HepG2 (cell line): ENCODE data around the gene FAM124B. TPM values are rescaled to one million over a fixed set of nuclear protein-coding genes. Genes with fewer than 3 reads are reported as not detected.

Source experiments
- ATAC-seq: fragments of 200-7000 bp; cut with Tn5 transposase; 3 replicates; pipeline ENCODE4 v1.9.1; 2020; ENCODE audit warnings: mild to moderate bottlenecking, moderate library complexity
- BruUV-seq: library from RNA; stranded (reverse); fragments of 400-500 nt; replicated peaks from 2 replicates; lab custom pipeline; 2021; lab: Mats Ljungman, UMichigan
- CTCF ChIA-PET: fragments of 300-600 bp; formaldehyde crosslinking; extraction: SDS; loops from one replicate; lab custom pipeline; 2021; ENCODE audit warnings: low total read pairs, inconsistent platforms, low intra/inter-chr PET ratio; lab: Yijun Ruan, JAX
- POLR2A ChIA-PET: fragments of 350-600 bp; sonication (Branson Sonifier 250); formaldehyde crosslinking; loops from one replicate; lab custom pipeline; 2020; ENCODE audit warnings: antibody characterized with exemption, inconsistent platforms; lab: Yijun Ruan, JAX
- DNase-seq: peaks from one replicate; pipeline ENCODE4 v3.0.0-alpha.2; 2015; ENCODE audit warnings: low spot score
- FAIRE-seq: peaks from 3 replicates; lab custom pipeline; 2011; peaks lifted over from hg19 to GRCh38; lab: Jason Lieb, UNC
- H2AFZ ChIP-seq: one replicate; pipeline ENCODE4 v1.6.1; 2011; ENCODE audit warnings: low read length, inconsistent platforms
- H3K27ac ChIP-seq: fragments of 300-600 bp; 3 replicates; pipeline ENCODE4 v1.8.0; 2011; ENCODE audit warnings: mixed run types, mild to moderate bottlenecking, mixed read lengths, low read length, inconsistent platforms; ENCODE audit not compliant: insufficient read depth; ENCODE audit errors: extremely low read length
- H3K27me3 ChIP-seq, 2 experiments: fragments of 200-600 bp in 1 of 2; 2 replicates in 1 of 2; 3 replicates in 1 of 2; pipeline versions ENCODE4 v1.6.0 to v1.8.0; 2011; ENCODE audit warnings: low read length in 2 of 2, mild to moderate bottlenecking in 2 of 2, moderate library complexity in 2 of 2, inconsistent platforms in 1 of 2; ENCODE audit not compliant: insufficient read depth in 2 of 2, control insufficient read depth in 1 of 2
- H3K36me3 ChIP-seq, 2 experiments: fragments of 200-600 bp in 1 of 2; replicated peaks in 1 of 2; 2 replicates in 1 of 2; 3 replicates in 1 of 2; pipeline versions ENCODE4 v1.5.1 to v1.8.0; 2011; ENCODE audit warnings: low read length in 2 of 2, inconsistent platforms in 1 of 2; ENCODE audit not compliant: insufficient read depth in 2 of 2, control insufficient read depth in 1 of 2
- H3K4me1 ChIP-seq: 2 replicates; pipeline ENCODE4 v1.5.1; 2012; ENCODE audit warnings: low read length, inconsistent platforms; ENCODE audit not compliant: insufficient read depth
- H3K4me2 ChIP-seq: 2 replicates; pipeline ENCODE4 v1.6.0; 2011; ENCODE audit warnings: low read depth, low read length, inconsistent platforms
- H3K4me3 ChIP-seq, 3 experiments: fragments of 200-600 bp in 1 of 3; sonication (generic), shearing (Covaris generic) in 1 of 3; replicated peaks in 1 of 3; 2 replicates each; pipeline ENCODE4 v1.5.1; 2011 to 2016; ENCODE audit warnings: low read length in 3 of 3, inconsistent platforms in 2 of 3, low read depth in 2 of 3, mild to moderate bottlenecking in 2 of 3, control low read depth in 1 of 3, mixed read lengths in 1 of 3; ENCODE audit not compliant: insufficient read depth in 1 of 3
- H3K79me2 ChIP-seq: one replicate; pipeline ENCODE4 v1.6.1; 2011; ENCODE audit warnings: low read length, inconsistent platforms; ENCODE audit not compliant: insufficient read depth
- H3K9ac ChIP-seq: 2 replicates; pipeline ENCODE4 v1.6.0; 2011; ENCODE audit warnings: mild to moderate bottlenecking, low read depth, low read length, inconsistent platforms; ENCODE audit not compliant: insufficient read depth
- H3K9me3 ChIP-seq: 2 replicates; pipeline ENCODE4 v1.5.1; 2012; ENCODE audit warnings: mild to moderate bottlenecking, low read length
- H4K20me1 ChIP-seq: 2 replicates; pipeline ENCODE4 v1.6.0; 2011; ENCODE audit warnings: inconsistent platforms, mild to moderate bottlenecking, low read length, moderate library complexity; ENCODE audit not compliant: insufficient read depth
- ATF4 ChIP-seq, 2 experiments: fragments of 450-650 bp in 1 of 2; sonication (generic) in 1 of 2; formaldehyde crosslinking; IDR thresholded peaks; 2 replicates each; pipeline versions ENCODE4 v1.5.0 to v1.8.0; 2020 to 2022; ENCODE audit warnings: mild to moderate bottlenecking in 1 of 2, missing genetic modification reagents in 1 of 2
- DNMT1 ChIP-seq: sonication (generic); formaldehyde crosslinking; IDR thresholded peaks from 2 replicates; pipeline ENCODE4 v1.5.1; 2020; ENCODE audit warnings: mild to moderate bottlenecking, missing genetic modification reagents
- ETV6 ChIP-seq: sonication (generic); formaldehyde crosslinking; conservative IDR thresholded peaks from 2 replicates; pipeline ENCODE4 v1.4.0; 2020; ENCODE audit warnings: missing genetic modification reagents
- HOXA9 ChIP-seq: sonication (generic); formaldehyde crosslinking; IDR thresholded peaks from 2 replicates; pipeline ENCODE4 v1.8.1; 2022; ENCODE audit warnings: missing genetic modification reagents, mild to moderate bottlenecking, moderate library complexity, borderline replicate concordance
- MAF1 ChIP-seq: sonication (generic); formaldehyde crosslinking; IDR thresholded peaks from 2 replicates; pipeline ENCODE4 v1.5.0; 2020; ENCODE audit warnings: missing genetic modification reagents, borderline replicate concordance
- RBAK ChIP-seq: sonication (generic); formaldehyde crosslinking; IDR thresholded peaks from 2 replicates; pipeline ENCODE4 v1.5.1; 2020; ENCODE audit warnings: mild to moderate bottlenecking, missing genetic modification reagents
- STAG1 ChIP-seq: sonication (generic); formaldehyde crosslinking; IDR thresholded peaks from 2 replicates; pipeline ENCODE4 v1.4.0; 2020; ENCODE audit warnings: missing genetic modification reagents
- TFDP2 ChIP-seq: sonication (generic); formaldehyde crosslinking; IDR thresholded peaks from 2 replicates; pipeline ENCODE4 v1.4.0; 2020; ENCODE audit warnings: missing genetic modification reagents
- THAP11 ChIP-seq: IDR thresholded peaks from 2 replicates; pipeline ENCODE4 v1.6.1; 2016; ENCODE audit warnings: missing biosample characterization, missing genetic modification reagents
- ZBTB1 ChIP-seq: sonication (generic); formaldehyde crosslinking; IDR thresholded peaks from 2 replicates; pipeline ENCODE4 v1.4.0; 2020; ENCODE audit warnings: missing genetic modification reagents, borderline replicate concordance
- ZBTB21 ChIP-seq: sonication (generic); formaldehyde crosslinking; IDR thresholded peaks from 2 replicates; pipeline ENCODE4 v1.4.0; 2020; ENCODE audit warnings: missing genetic modification reagents
- ZFYVE20 ChIP-seq: sonication (generic); formaldehyde crosslinking; IDR thresholded peaks from 2 replicates; pipeline ENCODE4 v1.8.0; 2023; ENCODE audit warnings: low read depth, mild to moderate bottlenecking, moderate library complexity, missing genetic modification reagents, borderline replicate concordance
- ZNF564 ChIP-seq: sonication (generic); formaldehyde crosslinking; IDR thresholded peaks from 2 replicates; pipeline ENCODE4 v1.8.1; 2023; ENCODE audit warnings: mild to moderate bottlenecking, missing genetic modification reagents
- ZNF577 ChIP-seq: sonication (generic); formaldehyde crosslinking; IDR thresholded peaks from 2 replicates; pipeline ENCODE4 v1.4.0; 2020; ENCODE audit warnings: mild to moderate bottlenecking, low read depth, missing genetic modification reagents, borderline replicate concordance
- WGBS: methylation state at CpG from one replicate; pipeline ENCODE4 v1.1.6; 2017; ENCODE audit warnings: low lambda C conversion rate; 5-methylcytosine and 5-hydroxymethylcytosine counted together
- in situ Hi-C: cut with HindIII; loops from 2 replicates; pipeline ENCODE4 v1.10.0; 2017; ENCODE audit warnings: low pct_unique_long_range_greater_than_20kb; ENCODE audit not compliant: extremely low pct_ligation_motif_present
- intact Hi-C: fragments of 100-400 bp; cut with micrococcal nuclease; formaldehyde crosslinking; loops from one replicate; pipeline ENCODE4 v1.10.0; 2022; ENCODE audit not compliant: unreplicated experiment
- polyA plus RNA-seq, 8 experiments: library from polyadenylated mRNA; depleted of rRNA in 3 of 8; stranded (reverse) in 7 of 8; unstranded in 1 of 8; fragments of >200 nt; fragmentation: Illumina TruSeq in 4 of 8; extraction: Trizol in 4 of 8; gene quantifications; 2 replicates each; pipeline versions ENCODE4 v1.2.1 to v1.2.3, GENCODE V29; 2011 to 2016; ENCODE audit warnings: low read depth in 4 of 8, missing spikeins in 1 of 8, mixed read lengths in 1 of 8; ENCODE audit not compliant: insufficient read depth in 1 of 8
- total RNA-seq, 5 experiments: library from RNA; depleted of rRNA; stranded (reverse); fragments of >200 nt; fragmentation: Illumina TruSeq; extraction: Trizol; gene quantifications; 2 replicates each; pipeline ENCODE4 v1.2.3, GENCODE V29; 2016; ENCODE audit warnings: low read depth in 1 of 5
- TF ChIP-seq, protein P1 (sequence below): sonication (generic); formaldehyde crosslinking; IDR thresholded peaks from 2 replicates; pipeline ENCODE4 v1.5.0; 2020; ENCODE audit warnings: missing genetic modification reagents, mild to moderate bottlenecking, borderline replicate concordance
- TF ChIP-seq, protein P2 (sequence below): sonication (generic); formaldehyde crosslinking; IDR thresholded peaks from 2 replicates; pipeline ENCODE4; 2020; ENCODE audit warnings: missing genetic modification reagents, mild to moderate bottlenecking, borderline replicate concordance

Gene FAM124B
- total and polyA plus RNA-seq, 2 of the 13 experiments (the other 11 are each of a cell fraction or from before 2014, with no cell fraction given), result not detected

DNA sequence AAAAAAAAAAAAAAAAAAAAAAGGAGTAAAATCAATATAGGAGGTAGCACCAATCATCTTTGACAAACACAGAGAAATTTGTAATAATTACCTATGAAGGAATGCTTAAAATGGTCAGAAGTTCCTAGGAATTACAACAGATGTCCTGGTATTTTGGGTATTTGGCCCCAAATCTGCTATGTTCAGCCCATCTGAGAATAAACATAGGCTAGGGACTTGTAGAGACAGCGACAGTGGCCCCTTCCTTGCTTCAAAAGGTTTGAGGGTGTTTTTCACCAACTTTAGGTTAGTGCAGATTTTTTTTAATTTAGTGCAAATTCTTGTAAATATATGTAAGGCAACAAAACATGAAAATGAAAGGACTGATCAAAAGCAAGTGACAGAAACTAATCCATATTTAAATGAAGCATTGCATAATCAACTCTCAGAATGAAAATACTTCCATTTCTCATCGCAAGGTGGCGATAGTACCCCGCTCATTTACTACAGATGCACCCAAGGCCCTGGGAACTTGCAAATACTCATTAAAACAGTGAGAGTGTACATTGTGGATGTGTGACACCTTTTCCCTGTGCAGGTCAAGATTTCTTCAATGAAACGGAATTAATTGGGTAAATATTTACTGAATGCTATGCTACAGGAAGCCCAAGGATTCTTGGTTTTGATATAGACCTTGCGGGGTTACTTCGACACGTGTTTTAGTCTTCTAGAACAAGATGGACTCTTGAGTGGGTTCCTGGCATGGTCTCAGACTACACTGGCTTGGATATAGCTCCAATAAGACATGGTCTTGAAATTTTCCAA is 44.6 kb downstream of the FAM124B start (continued):
- TF ChIP-seq ATF4 (CRISPR knock-in tag; IDR thresholded peaks at IDR 0.05) (0 out of 4 replicates have a peak, but pooled peaks of 1 of the 2 experiments have one; percentile 16), THAP11 (CRISPR knock-in tag) (0 out of 2 replicates have a peak, but pooled peaks have one; percentile 23), STAG1 (CRISPR knock-in tag) (peak; percentile 94), RBAK (CRISPR knock-in tag) (no peak)
- TF ChIP-seq, all 625 proteins: peak for 28

- Histone ChIP-seq H3K4me1 (no peaks in the 10 kb centered on the region), H2AFZ (no peak overlapping the region), H3K4me2 (no peak overlapping the region), H4K20me1 (no peaks in the 10 kb centered on the region), H3K9ac (no peak overlapping the region), H3K36me3 (no peaks in the 10 kb centered on the region), H3K79me2 (no peaks in the 10 kb centered on the region), H3K4me3 (no peak overlapping the region), H3K9me3 (no peaks in the 10 kb centered on the region), H3K27me3 (peaks cover 0 to 14% of the 10 kb centered on the region in 2 experiments; a peak in 2 of 5 replicates), H3K27ac (no peak overlapping the region)
- DNase-seq, result no peak
- no TSS peak for BruUV-seq
- POLR2A ChIA-PET, result no interaction called here
- FAIRE-seq, result no peak
- 26% methylated on average over 13 of the region's 13 CpGs for WGBS
- intact Hi-C loops, result loop anchor here (5.0 kb wide), 1 partner anchor 362 kb away; no protein-coding TSS in a partner anchor
- in situ Hi-C loops, result loop anchor here (5.0 to 25.0 kb wide), 3 partner anchors 88 to 1308 kb away; no protein-coding TSS in a partner anchor
- ATAC-seq, result no peak
- CTCF ChIA-PET, result no interaction called here
- TF ChIP-seq, protein P1, sequence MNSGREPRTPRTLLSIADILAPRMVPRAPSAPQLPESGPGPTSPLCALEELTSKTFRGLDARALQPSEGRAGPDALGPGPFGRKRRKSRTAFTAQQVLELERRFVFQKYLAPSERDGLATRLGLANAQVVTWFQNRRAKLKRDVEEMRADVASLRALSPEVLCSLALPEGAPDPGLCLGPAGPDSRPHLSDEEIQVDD, result no peak
- no peak for TF ChIP-seq ZBTB1
- TF ChIP-seq ZBTB21 (CRISPR knock-in tag), result no peak
- no peak for TF ChIP-seq DNMT1
- no peak for TF ChIP-seq ZFYVE20 (CRISPR knock-in tag)
- TF ChIP-seq, protein P2, sequence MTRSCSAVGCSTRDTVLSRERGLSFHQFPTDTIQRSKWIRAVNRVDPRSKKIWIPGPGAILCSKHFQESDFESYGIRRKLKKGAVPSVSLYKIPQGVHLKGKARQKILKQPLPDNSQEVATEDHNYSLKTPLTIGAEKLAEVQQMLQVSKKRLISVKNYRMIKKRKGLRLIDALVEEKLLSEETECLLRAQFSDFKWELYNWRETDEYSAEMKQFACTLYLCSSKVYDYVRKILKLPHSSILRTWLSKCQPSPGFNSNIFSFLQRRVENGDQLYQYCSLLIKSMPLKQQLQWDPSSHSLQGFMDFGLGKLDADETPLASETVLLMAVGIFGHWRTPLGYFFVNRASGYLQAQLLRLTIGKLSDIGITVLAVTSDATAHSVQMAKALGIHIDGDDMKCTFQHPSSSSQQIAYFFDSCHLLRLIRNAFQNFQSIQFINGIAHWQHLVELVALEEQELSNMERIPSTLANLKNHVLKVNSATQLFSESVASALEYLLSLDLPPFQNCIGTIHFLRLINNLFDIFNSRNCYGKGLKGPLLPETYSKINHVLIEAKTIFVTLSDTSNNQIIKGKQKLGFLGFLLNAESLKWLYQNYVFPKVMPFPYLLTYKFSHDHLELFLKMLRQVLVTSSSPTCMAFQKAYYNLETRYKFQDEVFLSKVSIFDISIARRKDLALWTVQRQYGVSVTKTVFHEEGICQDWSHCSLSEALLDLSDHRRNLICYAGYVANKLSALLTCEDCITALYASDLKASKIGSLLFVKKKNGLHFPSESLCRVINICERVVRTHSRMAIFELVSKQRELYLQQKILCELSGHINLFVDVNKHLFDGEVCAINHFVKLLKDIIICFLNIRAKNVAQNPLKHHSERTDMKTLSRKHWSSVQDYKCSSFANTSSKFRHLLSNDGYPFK (CRISPR knock-in tag), result no peak
- no peak for TF ChIP-seq ETV6
- no peak for TF ChIP-seq MAF1 (CRISPR knock-in tag)
- no peak for TF ChIP-seq ZNF564
- TF ChIP-seq TFDP2, result no peak
- TF ChIP-seq HOXA9 (CRISPR knock-in tag), result no peak
- no peak for TF ChIP-seq ZNF577
Measured at GRCh38 chr2:224354632-224355211, 47.2 kb downstream of the FAM124B start.
